DND-41 (cell line): ENCODE data around the gene KATNIP.

Experiments used
- EZH2 ChIP-seq: IDR thresholded peaks from 3 replicates; pipeline ENCODE4 v1.6.1; 2012; ENCODE audit warnings: borderline replicate concordance, low read depth, mild to moderate bottlenecking, moderate library complexity, low read length, inconsistent platforms; ENCODE audit not compliant: severe bottlenecking
- TF ChIP-seq, protein P1 (sequence below): IDR thresholded peaks from 2 replicates; pipeline ENCODE4 v1.5.1; 2012; ENCODE audit warnings: borderline replicate concordance, low read length, moderate library complexity, mild to moderate bottlenecking; ENCODE audit not compliant: poor library complexity, severe bottlenecking; ENCODE audit errors: extremely low read depth

DNA sequence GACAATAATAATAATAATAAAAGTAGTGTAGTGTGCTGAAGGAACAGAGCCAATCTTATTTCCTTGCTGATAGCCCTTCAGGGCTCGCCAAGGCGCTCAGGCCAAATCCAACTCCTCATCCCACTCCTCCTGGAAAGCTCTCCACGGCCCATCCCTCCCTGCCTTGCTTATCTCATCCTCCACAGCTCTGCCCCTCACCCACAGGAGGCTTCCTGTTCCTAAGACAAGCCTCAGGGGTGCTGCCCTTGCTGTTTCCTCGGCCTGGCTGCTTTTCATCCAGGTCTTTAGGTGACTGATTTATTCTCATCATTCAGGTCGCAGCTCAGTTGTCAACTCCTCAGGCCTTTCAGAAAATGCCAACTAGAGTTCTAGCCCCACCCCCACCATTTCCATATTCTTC, 11.4 kb upstream of the KATNIP start:
- TF ChIP-seq, protein P1, sequence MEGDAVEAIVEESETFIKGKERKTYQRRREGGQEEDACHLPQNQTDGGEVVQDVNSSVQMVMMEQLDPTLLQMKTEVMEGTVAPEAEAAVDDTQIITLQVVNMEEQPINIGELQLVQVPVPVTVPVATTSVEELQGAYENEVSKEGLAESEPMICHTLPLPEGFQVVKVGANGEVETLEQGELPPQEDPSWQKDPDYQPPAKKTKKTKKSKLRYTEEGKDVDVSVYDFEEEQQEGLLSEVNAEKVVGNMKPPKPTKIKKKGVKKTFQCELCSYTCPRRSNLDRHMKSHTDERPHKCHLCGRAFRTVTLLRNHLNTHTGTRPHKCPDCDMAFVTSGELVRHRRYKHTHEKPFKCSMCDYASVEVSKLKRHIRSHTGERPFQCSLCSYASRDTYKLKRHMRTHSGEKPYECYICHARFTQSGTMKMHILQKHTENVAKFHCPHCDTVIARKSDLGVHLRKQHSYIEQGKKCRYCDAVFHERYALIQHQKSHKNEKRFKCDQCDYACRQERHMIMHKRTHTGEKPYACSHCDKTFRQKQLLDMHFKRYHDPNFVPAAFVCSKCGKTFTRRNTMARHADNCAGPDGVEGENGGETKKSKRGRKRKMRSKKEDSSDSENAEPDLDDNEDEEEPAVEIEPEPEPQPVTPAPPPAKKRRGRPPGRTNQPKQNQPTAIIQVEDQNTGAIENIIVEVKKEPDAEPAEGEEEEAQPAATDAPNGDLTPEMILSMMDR: no peak
- no peak for TF ChIP-seq EZH2
